Measurements from ENCODE around the gene TSPAN2.

Gene TSPAN2

GRCh38 chr1:115127539-115127938 lies 38.2 kb upstream of the TSPAN2 start:
- DNase-seq, result no peak
- Histone ChIP-seq H3K4me1 (ENCODE audit: control insufficient read depth, low read depth, low read length) (no peaks in the 10 kb centered on the region), H3K79me1 (ENCODE audit: low read length) (no peaks in the 10 kb centered on the region), H2BK5ac (ENCODE audit: low read length) (no peak overlapping the region), H3K27ac (ENCODE audit: low read depth, low read length) (no peak overlapping the region), H3K18ac (ENCODE audit: low read length) (no peak overlapping the region), H3K79me2 (ENCODE audit: control insufficient read depth, insufficient read depth, low read length) (no peaks in the 10 kb centered on the region), H2BK120ac (ENCODE audit: low read depth, low read length) (no peak overlapping the region), H3K4me2 (ENCODE audit: low read length) (no peak overlapping the region), H3K9ac (ENCODE audit: low read length) (no peak overlapping the region), H3K27me3 (ENCODE audit: insufficient read depth, low read length, poor library complexity) (no peaks in the 10 kb centered on the region), H3K36me3 (ENCODE audit: control insufficient read depth, insufficient read depth, low read length) (no peaks in the 10 kb centered on the region), H4K5ac (ENCODE audit: low read length) (no peak overlapping the region), H3K4me3 (ENCODE audit: low read length) (no peak overlapping the region), H2AK5ac (ENCODE audit: low read length) (no peak overlapping the region), H3K23ac (ENCODE audit: low read length) (no peak overlapping the region), H2BK15ac (replicated peaks; ENCODE audit: low read depth) (no peak overlapping the region), H3K56ac (ENCODE audit: low read length) (no peak overlapping the region), H4K8ac (ENCODE audit: low read depth, low read length) (no peak overlapping the region), H3K4ac (ENCODE audit: low read depth, low read length) (no peak overlapping the region)
- WGBS (ENCODE audit: extremely low coverage, insufficient coverage, low lambda C conversion rate), result no CpG with 5 or more reads among the region's 1 CpG

GRCh38 chr1:115126516-115126915 lies 37.2 kb upstream of the TSPAN2 start:
- Histone ChIP-seq H4K5ac (ENCODE audit: low read length) (no peak overlapping the region), H3K56ac (ENCODE audit: low read length) (no peak overlapping the region), H3K18ac (ENCODE audit: low read length) (no peak overlapping the region), H3K9ac (ENCODE audit: low read length) (no peak overlapping the region), H3K79me1 (ENCODE audit: low read length) (no peaks in the 10 kb centered on the region), H3K4me2 (ENCODE audit: low read length) (no peak overlapping the region), H3K27me3 (ENCODE audit: insufficient read depth, low read length, poor library complexity) (no peaks in the 10 kb centered on the region), H3K4me3 (ENCODE audit: low read length) (no peak overlapping the region), H2BK120ac (ENCODE audit: low read depth, low read length) (no peak overlapping the region), H3K4me1 (ENCODE audit: control insufficient read depth, low read depth, low read length) (no peaks in the 10 kb centered on the region), H3K79me2 (ENCODE audit: control insufficient read depth, insufficient read depth, low read length) (no peaks in the 10 kb centered on the region), H3K23ac (ENCODE audit: low read length) (no peak overlapping the region), H2AK5ac (ENCODE audit: low read length) (no peak overlapping the region), H2BK15ac (replicated peaks; ENCODE audit: low read depth) (no peak overlapping the region), H4K8ac (ENCODE audit: low read depth, low read length) (no peak overlapping the region), H3K27ac (ENCODE audit: low read depth, low read length) (no peak overlapping the region), H3K36me3 (ENCODE audit: control insufficient read depth, insufficient read depth, low read length) (no peaks in the 10 kb centered on the region), H3K4ac (ENCODE audit: low read depth, low read length) (no peak overlapping the region), H2BK5ac (ENCODE audit: low read length) (no peak overlapping the region)
- no peak for DNase-seq
- no CpG with 5 or more reads among the region's 2 CpGs for WGBS (ENCODE audit: extremely low coverage, insufficient coverage, low lambda C conversion rate)

GRCh38 chr1:115123116-115123515 lies 33.8 kb upstream of the TSPAN2 start:
- Histone ChIP-seq H2AK5ac (ENCODE audit: low read length) (no peak overlapping the region), H3K27me3 (ENCODE audit: insufficient read depth, low read length, poor library complexity) (no peaks in the 10 kb centered on the region), H3K27ac (ENCODE audit: low read depth, low read length) (no peak overlapping the region), H4K8ac (ENCODE audit: low read depth, low read length) (no peak overlapping the region), H3K79me1 (ENCODE audit: low read length) (no peaks in the 10 kb centered on the region), H4K5ac (ENCODE audit: low read length) (no peak overlapping the region), H2BK120ac (ENCODE audit: low read depth, low read length) (no peak overlapping the region), H3K4me1 (ENCODE audit: control insufficient read depth, low read depth, low read length) (no peaks in the 10 kb centered on the region), H3K18ac (ENCODE audit: low read length) (no peak overlapping the region), H3K79me2 (ENCODE audit: control insufficient read depth, insufficient read depth, low read length) (no peaks in the 10 kb centered on the region), H3K36me3 (ENCODE audit: control insufficient read depth, insufficient read depth, low read length) (no peaks in the 10 kb centered on the region), H3K56ac (ENCODE audit: low read length) (no peak overlapping the region), H3K9ac (ENCODE audit: low read length) (no peak overlapping the region), H3K23ac (ENCODE audit: low read length) (no peak overlapping the region), H3K4me3 (ENCODE audit: low read length) (no peak overlapping the region), H3K4ac (ENCODE audit: low read depth, low read length) (no peak overlapping the region), H2BK5ac (ENCODE audit: low read length) (no peak overlapping the region), H2BK15ac (replicated peaks; ENCODE audit: low read depth) (no peak overlapping the region), H3K4me2 (ENCODE audit: low read length) (no peak overlapping the region)
- DNase-seq, result no peak
- WGBS (ENCODE audit: extremely low coverage, insufficient coverage, low lambda C conversion rate), result no CpG with 5 or more reads among the region's 3 CpGs

- no peak overlapping the region for H3K4ac ChIP-seq (ENCODE audit: low read depth, low read length)
- no peaks in the 10 kb centered on the region for H3K79me2 ChIP-seq (ENCODE audit: control insufficient read depth, insufficient read depth, low read length)
Measured at GRCh38 chr1:115121793-115122192, 32.5 kb upstream of the TSPAN2 start.

GRCh38 chr1:115120296-115120695 lies 31.0 kb upstream of the TSPAN2 start:
- Histone ChIP-seq H3K79me2 (ENCODE audit: control insufficient read depth, insufficient read depth, low read length) (no peaks in the 10 kb centered on the region), H3K79me1 (ENCODE audit: low read length) (no peaks in the 10 kb centered on the region), H3K4ac (ENCODE audit: low read depth, low read length) (no peak overlapping the region), H3K23ac (ENCODE audit: low read length) (no peak overlapping the region), H2BK120ac (ENCODE audit: low read depth, low read length) (no peak overlapping the region), H3K27me3 (ENCODE audit: insufficient read depth, low read length, poor library complexity) (no peaks in the 10 kb centered on the region), H2BK15ac (replicated peaks; ENCODE audit: low read depth) (no peak overlapping the region), H3K9ac (ENCODE audit: low read length) (no peak overlapping the region), H2AK5ac (ENCODE audit: low read length) (no peak overlapping the region), H4K5ac (ENCODE audit: low read length) (no peak overlapping the region), H3K4me2 (ENCODE audit: low read length) (no peak overlapping the region), H3K4me3 (ENCODE audit: low read length) (no peak overlapping the region), H3K4me1 (ENCODE audit: control insufficient read depth, low read depth, low read length) (no peaks in the 10 kb centered on the region), H3K27ac (ENCODE audit: low read depth, low read length) (no peak overlapping the region), H3K18ac (ENCODE audit: low read length) (no peak overlapping the region), H3K56ac (ENCODE audit: low read length) (no peak overlapping the region), H3K36me3 (ENCODE audit: control insufficient read depth, insufficient read depth, low read length) (no peaks in the 10 kb centered on the region), H2BK5ac (ENCODE audit: low read length) (no peak overlapping the region), H4K8ac (ENCODE audit: low read depth, low read length) (no peak overlapping the region)
- no peak for DNase-seq
- no CpG with 5 or more reads among the region's 2 CpGs for WGBS (ENCODE audit: extremely low coverage, insufficient coverage, low lambda C conversion rate)

More at GRCh38 chr1:115121793-115122192, 32.5 kb upstream of the TSPAN2 start:
- Histone ChIP-seq H3K27ac (ENCODE audit: low read depth, low read length) (no peak overlapping the region), H3K9ac (ENCODE audit: low read length) (no peak overlapping the region), H4K8ac (ENCODE audit: low read depth, low read length) (no peak overlapping the region), H3K56ac (ENCODE audit: low read length) (no peak overlapping the region), H3K4me1 (ENCODE audit: control insufficient read depth, low read depth, low read length) (no peaks in the 10 kb centered on the region), H2AK5ac (ENCODE audit: low read length) (no peak overlapping the region), H2BK120ac (ENCODE audit: low read depth, low read length) (no peak overlapping the region), H3K36me3 (ENCODE audit: control insufficient read depth, insufficient read depth, low read length) (no peaks in the 10 kb centered on the region), H3K18ac (ENCODE audit: low read length) (no peak overlapping the region), H2BK15ac (replicated peaks; ENCODE audit: low read depth) (no peak overlapping the region), H3K27me3 (ENCODE audit: insufficient read depth, low read length, poor library complexity) (no peaks in the 10 kb centered on the region), H3K4me2 (ENCODE audit: low read length) (no peak overlapping the region), H2BK5ac (ENCODE audit: low read length) (no peak overlapping the region), H3K23ac (ENCODE audit: low read length) (no peak overlapping the region), H4K5ac (ENCODE audit: low read length) (no peak overlapping the region), H3K4me3 (ENCODE audit: low read length) (no peak overlapping the region), H3K79me1 (ENCODE audit: low read length) (no peaks in the 10 kb centered on the region)
- DNase-seq, result no peak

GRCh38 chr1:115118611-115119010 lies 29.3 kb upstream of the TSPAN2 start:
- Histone ChIP-seq H3K4me1 (ENCODE audit: control insufficient read depth, low read depth, low read length) (no peaks in the 10 kb centered on the region), H3K56ac (ENCODE audit: low read length) (no peak overlapping the region), H3K79me2 (ENCODE audit: control insufficient read depth, insufficient read depth, low read length) (no peaks in the 10 kb centered on the region), H3K9ac (ENCODE audit: low read length) (no peak overlapping the region), H2BK5ac (ENCODE audit: low read length) (no peak overlapping the region), H3K27me3 (ENCODE audit: insufficient read depth, low read length, poor library complexity) (no peaks in the 10 kb centered on the region), H3K4me3 (ENCODE audit: low read length) (no peak overlapping the region), H3K27ac (ENCODE audit: low read depth, low read length) (no peak overlapping the region), H3K4ac (ENCODE audit: low read depth, low read length) (no peak overlapping the region), H3K23ac (ENCODE audit: low read length) (no peak overlapping the region), H3K4me2 (ENCODE audit: low read length) (no peak overlapping the region), H2BK15ac (replicated peaks; ENCODE audit: low read depth) (no peak overlapping the region), H4K8ac (ENCODE audit: low read depth, low read length) (no peak overlapping the region), H4K5ac (ENCODE audit: low read length) (no peak overlapping the region), H3K79me1 (ENCODE audit: low read length) (no peaks in the 10 kb centered on the region), H3K18ac (ENCODE audit: low read length) (no peak overlapping the region), H2AK5ac (ENCODE audit: low read length) (no peak overlapping the region), H3K36me3 (ENCODE audit: control insufficient read depth, insufficient read depth, low read length) (no peaks in the 10 kb centered on the region), H2BK120ac (ENCODE audit: low read depth, low read length) (no peak overlapping the region)
- no CpG with 5 or more reads among the region's 4 CpGs for WGBS (ENCODE audit: extremely low coverage, insufficient coverage, low lambda C conversion rate)
- no peak for DNase-seq

All from mesendoderm (in vitro differentiated cells).